ENCODE results near the gene ACKR4.
"Not testable (repeated sequence)": the region's sequence is repeated elsewhere in the genome, so short reads cannot be mapped to it uniquely, and the experiment has no call there.

The ACKR4 gene

GRCh38 chr3:132555306-132556035 is 41.6 kb upstream of the ACKR4 start:
- TF ChIP-seq CTCF (IDR thresholded peaks at IDR 0.05; ENCODE audit: low read depth, low read length), result no peak
- DNase-seq (ENCODE audit: low read depth, low spot score), result no peak
- no peak overlapping the region for H3K4me3 ChIP-seq (ENCODE audit: low read depth, low read length)
- in situ Hi-C loops (cut with HindIII; ENCODE audit: low sequenced_read_pairs), result no loop called here

GRCh38 chr3:132556036-132556386 is 41.1 kb upstream of the ACKR4 start:
- H3K4me3 ChIP-seq (ENCODE audit: low read depth, low read length); DNase-seq (ENCODE audit: low read depth, low spot score); in situ Hi-C loops (cut with HindIII; ENCODE audit: low sequenced_read_pairs): not testable (repeated sequence)

GRCh38 chr3:132556508-132557159 is 40.4 kb upstream of the ACKR4 start:
- DNase-seq (ENCODE audit: low read depth, low spot score), result no peak
- in situ Hi-C loops (cut with HindIII; ENCODE audit: low sequenced_read_pairs), result no loop called here
- no peak for TF ChIP-seq CTCF (IDR thresholded peaks at IDR 0.05; ENCODE audit: low read depth, low read length)
- H3K4me3 ChIP-seq (ENCODE audit: low read depth, low read length), result no peak overlapping the region

GRCh38 chr3:132561003-132561402 is 36.1 kb upstream of the ACKR4 start:
- in situ Hi-C loops (cut with HindIII; ENCODE audit: low sequenced_read_pairs), result no loop called here
- no peak for TF ChIP-seq CTCF (IDR thresholded peaks at IDR 0.05; ENCODE audit: low read depth, low read length)

GRCh38 chr3:132563420-132564069 is 33.5 kb upstream of the ACKR4 start:
- in situ Hi-C loops (cut with HindIII; ENCODE audit: low sequenced_read_pairs), result no loop called here
- H3K4me3 ChIP-seq (ENCODE audit: low read depth, low read length), result no peak overlapping the region
- no peak for TF ChIP-seq CTCF (IDR thresholded peaks at IDR 0.05; ENCODE audit: low read depth, low read length)
- DNase-seq (ENCODE audit: low read depth, low spot score), result no peak

More at GRCh38 chr3:132561003-132561402, 36.1 kb upstream of the ACKR4 start:
- H3K4me3 ChIP-seq (ENCODE audit: low read depth, low read length), result no peak overlapping the region
- DNase-seq (ENCODE audit: low read depth, low spot score), result no peak

GRCh38 chr3:132564070-132564465 is 33.0 kb upstream of the ACKR4 start:
- no peak for TF ChIP-seq CTCF (IDR thresholded peaks at IDR 0.05; ENCODE audit: low read depth, low read length)
- no peak overlapping the region for H3K4me3 ChIP-seq (ENCODE audit: low read depth, low read length)
- DNase-seq (ENCODE audit: low read depth, low spot score), result no peak
- in situ Hi-C loops (cut with HindIII; ENCODE audit: low sequenced_read_pairs), result no loop called here

GRCh38 chr3:132568422-132568821 is 28.6 kb upstream of the ACKR4 start:
- no peak overlapping the region for H3K4me3 ChIP-seq (ENCODE audit: low read depth, low read length)
- DNase-seq (ENCODE audit: low read depth, low spot score), result no peak
- in situ Hi-C loops (cut with HindIII; ENCODE audit: low sequenced_read_pairs), result no loop called here
- TF ChIP-seq CTCF (IDR thresholded peaks at IDR 0.05; ENCODE audit: low read depth, low read length), result no peak

All from astrocyte of the spinal cord (primary cell).